ENCODE measurements around the gene CEP112.

The CEP112 gene

GRCh38 chr17:66184392-66184791 lies 7.5 kb downstream of the CEP112 start:
- no peaks in the 10 kb centered on the region for H3K36me3 ChIP-seq
- no peaks in the 10 kb centered on the region for H3K4me1 ChIP-seq
- TF ChIP-seq CTCF (IDR thresholded peaks at IDR 0.05; ENCODE audit: low read depth, low read length), result no peak
- no peak overlapping the region for H3K4me3 ChIP-seq (ENCODE audit: low read depth, low read length)
- no peaks in the 10 kb centered on the region for H3K9me3 ChIP-seq
- H3K27me3 ChIP-seq, result no peaks in the 10 kb centered on the region
- DNase-seq, result no peak

- TF ChIP-seq CTCF (IDR thresholded peaks at IDR 0.05; ENCODE audit: low read depth, low read length), result no peak
- H3K27me3 ChIP-seq, result no peaks in the 10 kb centered on the region
- no peaks in the 10 kb centered on the region for H3K9me3 ChIP-seq
- no peak overlapping the region for H3K4me3 ChIP-seq (ENCODE audit: low read depth, low read length)
- DNase-seq, result no peak
- H3K36me3 ChIP-seq, result no peaks in the 10 kb centered on the region
- H3K4me1 ChIP-seq, result no peaks in the 10 kb centered on the region
These were observed 8.4 kb downstream of the CEP112 start for GRCh38 chr17:66183529-66183928.

- DNase-seq, result no peak
- Histone ChIP-seq H3K27me3 (no peaks in the 10 kb centered on the region), H3K4me1 (no peaks in the 10 kb centered on the region), H3K4me3 (ENCODE audit: low read depth, low read length) (no peak overlapping the region), H3K36me3 (no peaks in the 10 kb centered on the region), H3K9me3 (no peaks in the 10 kb centered on the region)
- no peak for TF ChIP-seq CTCF (IDR thresholded peaks at IDR 0.05; ENCODE audit: low read depth, low read length)
These were observed 13.3 kb downstream of the CEP112 start for GRCh38 chr17:66178642-66179041.

DNA sequence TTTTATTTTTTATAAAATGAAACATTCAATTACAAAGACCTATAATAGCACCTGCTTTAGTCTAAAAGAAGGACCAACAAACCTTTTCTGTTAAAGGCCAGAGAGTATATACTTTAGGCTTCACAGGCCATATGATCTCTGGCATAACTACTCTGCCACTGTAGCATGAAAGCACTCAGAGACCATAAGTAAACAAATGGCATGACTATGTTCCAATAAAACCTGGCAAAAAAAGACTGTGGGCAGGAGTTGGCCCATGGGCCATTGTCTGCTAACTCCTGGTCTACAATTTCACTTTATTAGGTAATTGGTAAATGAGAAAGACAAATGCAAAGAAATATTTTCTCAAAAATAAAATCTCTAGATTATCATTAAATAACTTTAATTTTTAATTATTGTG lies 14.9 kb downstream of the CEP112 start:
- no peaks in the 10 kb centered on the region for H3K9me3 ChIP-seq
- H3K27me3 ChIP-seq, result no peaks in the 10 kb centered on the region
- H3K4me1 ChIP-seq, result no peaks in the 10 kb centered on the region
- no peak for DNase-seq
- no peaks in the 10 kb centered on the region for H3K36me3 ChIP-seq
- TF ChIP-seq CTCF (IDR thresholded peaks at IDR 0.05; ENCODE audit: low read depth, low read length), result no peak; the same call in 1 of the 2 replicates
- no peak overlapping the region for H3K4me3 ChIP-seq (ENCODE audit: low read depth, low read length)

DNA sequence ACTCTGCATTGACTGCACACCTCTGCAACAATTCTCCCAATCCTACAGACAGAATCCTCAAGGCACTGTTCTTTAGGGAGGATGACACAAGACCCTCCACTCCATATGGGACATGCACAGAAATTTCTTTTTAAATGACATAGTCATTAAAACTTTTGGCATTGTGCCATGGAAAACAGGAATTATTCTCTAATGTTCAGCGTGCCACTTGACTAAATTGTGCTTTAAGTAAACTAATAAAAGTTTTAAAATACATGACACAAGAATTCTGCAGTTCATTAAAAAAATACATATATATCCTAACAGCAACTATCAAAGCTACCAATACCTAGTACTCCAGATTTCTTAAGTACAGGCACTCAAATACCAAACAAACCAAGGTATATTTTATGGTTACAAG lies 16.0 kb downstream of the CEP112 start:
- no peaks in the 10 kb centered on the region for H3K4me1 ChIP-seq
- H3K4me3 ChIP-seq (ENCODE audit: low read depth, low read length), result no peak overlapping the region
- no peaks in the 10 kb centered on the region for H3K27me3 ChIP-seq
- DNase-seq, result no peak
- no peaks in the 10 kb centered on the region for H3K36me3 ChIP-seq
- no peak for TF ChIP-seq CTCF (IDR thresholded peaks at IDR 0.05; ENCODE audit: low read depth, low read length)
- no peaks in the 10 kb centered on the region for H3K9me3 ChIP-seq

- no peaks in the 10 kb centered on the region for H3K27me3 ChIP-seq
- no peak overlapping the region for H3K4me3 ChIP-seq (ENCODE audit: low read depth, low read length)
- H3K9me3 ChIP-seq, result no peaks in the 10 kb centered on the region
- DNase-seq, result no peak
- H3K4me1 ChIP-seq, result no peaks in the 10 kb centered on the region
- TF ChIP-seq CTCF (IDR thresholded peaks at IDR 0.05; ENCODE audit: low read depth, low read length), result no peak
- H3K36me3 ChIP-seq, result no peaks in the 10 kb centered on the region
These were observed 19.2 kb downstream of the CEP112 start for GRCh38 chr17:66172691-66173223.

Data from BE2C (cell line).